K562 (cell line): ENCODE data around the gene CCL13.

Experiments used
- EP300 ChIP-seq: IDR thresholded peaks from 2 replicates; pipeline ENCODE4 v1.6.1; 2012; ENCODE audit warnings: low read length, improper control_type of control experiment
- GABPA ChIP-seq: fragments of 200-800 bp; sonication (Bioruptor generic); conservative IDR thresholded peaks from 2 replicates; pipeline ENCODE4 v1.6.1; 2016; ENCODE audit warnings: low read depth, missing genetic modification characterization, missing compliant biosample characterization
- GABPB1 ChIP-seq: sonication (generic); formaldehyde crosslinking; IDR thresholded peaks from 2 replicates; pipeline ENCODE4 v1.8.0; 2022; ENCODE audit warnings: mild to moderate bottlenecking, missing genetic modification reagents
- JUN ChIP-seq, 2 experiments: sonication (generic) in 1 of 2; formaldehyde crosslinking in 1 of 2; IDR thresholded peaks; 2 replicates each; pipeline versions ENCODE4 v1.6.1 to v1.8.0; 2012 to 2022; ENCODE audit warnings: borderline replicate concordance in 2 of 2, mild to moderate bottlenecking in 2 of 2, improper control_type of control experiment in 1 of 2, low read depth in 1 of 2, low read length in 1 of 2, missing genetic modification reagents in 1 of 2
- POLR2AphosphoS5 ChIP-seq: IDR thresholded peaks from 2 replicates; pipeline ENCODE4 v1.6.1; 2011; ENCODE audit warnings: mild to moderate bottlenecking, low read depth, low read length, moderate library complexity; ENCODE audit not compliant: control insufficient read depth, insufficient read depth
- ZNF586 ChIP-seq: fragments of 450-650 bp; formaldehyde crosslinking; conservative IDR thresholded peaks from 2 replicates; pipeline ENCODE4 v1.4.0; 2020; ENCODE audit warnings: mild to moderate bottlenecking, moderate library complexity
- TF ChIP-seq, protein P1 (sequence below), 3 experiments: IDR thresholded peaks in 2 of 3; conservative IDR thresholded peaks in 1 of 3; 2 replicates each; pipeline ENCODE4 v1.5.1; 2011 to 2012; ENCODE audit warnings: low read length in 3 of 3, mild to moderate bottlenecking in 3 of 3, control low read depth in 2 of 3, improper control_type of control experiment in 1 of 3, inconsistent platforms in 1 of 3, low read depth in 1 of 3, mixed read lengths in 1 of 3, moderate library complexity in 1 of 3; ENCODE audit not compliant: insufficient read depth in 2 of 3
- TF ChIP-seq, protein P2 (sequence below): fragments of 150-350 bp; IDR thresholded peaks from 2 replicates; pipeline ENCODE4 v1.6.1; 2014; ENCODE audit warnings: low read depth, mild to moderate bottlenecking, low read length, borderline replicate concordance

DNA sequence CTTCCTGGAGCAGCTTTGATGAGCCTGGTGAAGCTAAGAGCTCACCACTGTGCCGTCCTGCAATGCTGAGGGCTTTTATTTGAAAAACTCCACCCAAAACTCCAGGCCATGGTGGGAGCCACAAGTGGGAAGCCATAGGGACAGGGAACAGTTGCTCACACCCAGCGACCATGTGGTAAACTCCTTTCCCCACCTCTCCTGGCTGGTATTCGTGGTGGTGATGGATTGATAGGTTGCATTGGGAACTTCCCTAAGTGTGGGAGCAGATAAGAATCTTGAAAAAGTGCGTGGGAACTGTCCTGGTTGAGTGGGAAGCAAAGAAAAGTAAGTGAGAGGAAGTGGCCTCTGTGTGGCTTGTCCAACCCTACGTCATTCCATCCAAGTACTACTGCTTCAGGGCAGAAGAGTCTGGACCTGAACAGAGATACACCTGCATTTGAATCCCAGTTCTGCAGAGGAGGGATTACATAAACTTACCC is 6.9 kb downstream of the CCL13 start, which contains the start of gene CCL1:
- no peak for TF ChIP-seq POLR2AphosphoS5
- TF ChIP-seq, protein P1, sequence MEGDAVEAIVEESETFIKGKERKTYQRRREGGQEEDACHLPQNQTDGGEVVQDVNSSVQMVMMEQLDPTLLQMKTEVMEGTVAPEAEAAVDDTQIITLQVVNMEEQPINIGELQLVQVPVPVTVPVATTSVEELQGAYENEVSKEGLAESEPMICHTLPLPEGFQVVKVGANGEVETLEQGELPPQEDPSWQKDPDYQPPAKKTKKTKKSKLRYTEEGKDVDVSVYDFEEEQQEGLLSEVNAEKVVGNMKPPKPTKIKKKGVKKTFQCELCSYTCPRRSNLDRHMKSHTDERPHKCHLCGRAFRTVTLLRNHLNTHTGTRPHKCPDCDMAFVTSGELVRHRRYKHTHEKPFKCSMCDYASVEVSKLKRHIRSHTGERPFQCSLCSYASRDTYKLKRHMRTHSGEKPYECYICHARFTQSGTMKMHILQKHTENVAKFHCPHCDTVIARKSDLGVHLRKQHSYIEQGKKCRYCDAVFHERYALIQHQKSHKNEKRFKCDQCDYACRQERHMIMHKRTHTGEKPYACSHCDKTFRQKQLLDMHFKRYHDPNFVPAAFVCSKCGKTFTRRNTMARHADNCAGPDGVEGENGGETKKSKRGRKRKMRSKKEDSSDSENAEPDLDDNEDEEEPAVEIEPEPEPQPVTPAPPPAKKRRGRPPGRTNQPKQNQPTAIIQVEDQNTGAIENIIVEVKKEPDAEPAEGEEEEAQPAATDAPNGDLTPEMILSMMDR (IDR thresholded peaks at IDR 0.05 in 2 of 3, conservative IDR thresholded peaks at IDR 0.05 in 1 of 3; ENCODE audit: insufficient read depth in 2 of 3, low read depth in 1 of 3, low read length in 3 of 3), result no peak
- TF ChIP-seq GABPA (tag), result no peak
- TF ChIP-seq GABPB1 (CRISPR knock-in tag), result no peak
- TF ChIP-seq EP300, result no peak
- no peak for TF ChIP-seq JUN (IDR thresholded peaks at IDR 0.05; ENCODE audit: borderline replicate concordance, low read depth, low read length)
- TF ChIP-seq JUN (CRISPR knock-in tag; IDR thresholded peaks at IDR 0.05; ENCODE audit: borderline replicate concordance), result no peak
- TF ChIP-seq, protein P2, sequence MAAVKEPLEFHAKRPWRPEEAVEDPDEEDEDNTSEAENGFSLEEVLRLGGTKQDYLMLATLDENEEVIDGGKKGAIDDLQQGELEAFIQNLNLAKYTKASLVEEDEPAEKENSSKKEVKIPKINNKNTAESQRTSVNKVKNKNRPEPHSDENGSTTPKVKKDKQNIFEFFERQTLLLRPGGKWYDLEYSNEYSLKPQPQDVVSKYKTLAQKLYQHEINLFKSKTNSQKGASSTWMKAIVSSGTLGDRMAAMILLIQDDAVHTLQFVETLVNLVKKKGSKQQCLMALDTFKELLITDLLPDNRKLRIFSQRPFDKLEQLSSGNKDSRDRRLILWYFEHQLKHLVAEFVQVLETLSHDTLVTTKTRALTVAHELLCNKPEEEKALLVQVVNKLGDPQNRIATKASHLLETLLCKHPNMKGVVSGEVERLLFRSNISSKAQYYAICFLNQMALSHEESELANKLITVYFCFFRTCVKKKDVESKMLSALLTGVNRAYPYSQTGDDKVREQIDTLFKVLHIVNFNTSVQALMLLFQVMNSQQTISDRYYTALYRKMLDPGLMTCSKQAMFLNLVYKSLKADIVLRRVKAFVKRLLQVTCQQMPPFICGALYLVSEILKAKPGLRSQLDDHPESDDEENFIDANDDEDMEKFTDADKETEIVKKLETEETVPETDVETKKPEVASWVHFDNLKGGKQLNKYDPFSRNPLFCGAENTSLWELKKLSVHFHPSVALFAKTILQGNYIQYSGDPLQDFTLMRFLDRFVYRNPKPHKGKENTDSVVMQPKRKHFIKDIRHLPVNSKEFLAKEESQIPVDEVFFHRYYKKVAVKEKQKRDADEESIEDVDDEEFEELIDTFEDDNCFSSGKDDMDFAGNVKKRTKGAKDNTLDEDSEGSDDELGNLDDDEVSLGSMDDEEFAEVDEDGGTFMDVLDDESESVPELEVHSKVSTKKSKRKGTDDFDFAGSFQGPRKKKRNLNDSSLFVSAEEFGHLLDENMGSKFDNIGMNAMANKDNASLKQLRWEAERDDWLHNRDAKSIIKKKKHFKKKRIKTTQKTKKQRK, result no peak
- TF ChIP-seq ZNF586 (CRISPR knock-in tag), result no peak
